Right atrium auricular region (tissue), 2 donors: ENCODE results near the gene RAE1. TPM values are rescaled to one million over a fixed set of nuclear protein-coding genes. Genes with fewer than 3 reads are reported as not detected.

ENCODE experiments used
- DNase-seq: peaks from one replicate; pipeline ENCODE4 v3.0.0-alpha.2; 2019; ENCODE audit warnings: low spot score
- H3K27ac ChIP-seq, 2 donors: fragments of 200-600 bp; sonication (generic); 1 replicate in 1 of 2; 2 replicates in 1 of 2; pipeline ENCODE4 v1.5.1; 2016 to 2019
- H3K27me3 ChIP-seq, 2 donors: fragments of 200-600 bp; sonication (generic); one replicate each; pipeline versions ENCODE4 v1.5.1 to v1.6.0; 2017 to 2019
- H3K36me3 ChIP-seq: fragments of 200-600 bp; sonication (generic); one replicate; pipeline ENCODE4 v1.5.1; 2016
- H3K4me1 ChIP-seq, 2 donors: fragments of 200-600 bp; sonication (generic); one replicate each; pipeline versions ENCODE4 v1.5.1 to v1.6.0; 2017 to 2019
- H3K4me3 ChIP-seq, 2 donors: fragments of 200-600 bp; sonication (generic); 1 replicate in 1 of 2; 2 replicates in 1 of 2; pipeline ENCODE4 v1.5.1; 2017 to 2019; ENCODE audit warnings: mild to moderate bottlenecking in 1 of 2, moderate library complexity in 1 of 2
- H3K9me3 ChIP-seq, 2 donors: fragments of 200-600 bp; sonication (generic); one replicate each; pipeline ENCODE4 v1.5.1; 2019
- total RNA-seq, 2 donors: library from RNA; depleted of rRNA; stranded (reverse); fragments of >200 nt; gene quantifications; one replicate each; pipeline ENCODE4 v1.1.0, GENCODE V29; 2016
- TF ChIP-seq, protein P1 (sequence below), 2 donors: fragments of 200-600 bp; sonication (generic); IDR thresholded peaks; one replicate each; pipeline ENCODE4 v1.5.1; 2019; ENCODE audit warnings: antibody characterized with exemption in 2 of 2

Gene RAE1
- total RNA-seq, 2 donors from 2014 or later, result 11.6 to 11.8 TPM

DNA sequence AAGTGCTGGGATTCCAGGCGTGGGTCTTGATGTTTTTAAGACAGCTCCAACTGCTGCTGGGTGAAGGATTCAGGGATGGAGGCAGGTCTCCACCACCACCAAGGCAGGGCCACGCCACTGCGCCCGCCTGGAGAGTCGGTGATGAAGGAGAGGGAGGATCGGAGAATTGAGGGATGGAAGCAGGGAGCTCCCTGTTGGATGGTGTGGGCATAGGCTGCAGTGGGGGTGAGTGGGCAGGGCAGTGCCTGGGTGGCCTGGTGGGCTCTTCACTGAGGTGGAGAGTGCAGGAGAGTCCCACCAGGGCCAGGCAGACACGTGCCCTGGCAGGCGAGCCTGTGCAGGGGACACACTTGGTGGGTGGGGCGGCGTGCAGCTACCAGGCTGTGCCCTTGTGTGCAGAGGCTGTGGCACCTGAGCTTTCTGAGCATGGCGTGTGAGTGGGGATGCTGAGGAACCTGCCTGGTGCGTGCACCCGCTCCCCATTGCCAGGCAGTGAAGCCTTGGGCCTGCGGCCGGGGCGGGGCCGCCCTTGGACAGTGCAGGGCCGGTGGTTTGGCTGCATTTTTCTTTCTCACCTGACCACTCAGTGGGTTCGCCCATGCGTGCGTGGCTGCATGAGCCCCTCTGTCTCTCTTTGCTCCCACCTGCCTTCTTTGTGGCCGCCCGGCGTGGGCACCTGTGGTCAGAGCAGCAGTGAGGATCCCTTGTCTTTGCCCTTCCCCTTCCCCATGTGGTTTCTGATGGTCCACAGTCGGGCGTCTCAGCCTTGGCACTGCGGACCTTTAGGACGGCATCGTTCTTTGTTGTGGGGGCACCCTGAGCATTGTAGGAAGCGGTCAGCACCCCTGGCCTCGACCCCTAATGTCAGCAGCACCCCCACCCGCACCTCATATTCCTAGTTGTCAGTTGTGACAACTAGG is 51.4 kb downstream of the RAE1 start:
- peaks cover 74% of the 10 kb centered on the region for H3K36me3 ChIP-seq
- H3K27me3 ChIP-seq, result no peaks in the 10 kb centered on the region
- H3K4me1 ChIP-seq, result peaks cover 0 to 89% of the 10 kb centered on the region in 2 donors
- no peak for DNase-seq
- TF ChIP-seq, protein P1, sequence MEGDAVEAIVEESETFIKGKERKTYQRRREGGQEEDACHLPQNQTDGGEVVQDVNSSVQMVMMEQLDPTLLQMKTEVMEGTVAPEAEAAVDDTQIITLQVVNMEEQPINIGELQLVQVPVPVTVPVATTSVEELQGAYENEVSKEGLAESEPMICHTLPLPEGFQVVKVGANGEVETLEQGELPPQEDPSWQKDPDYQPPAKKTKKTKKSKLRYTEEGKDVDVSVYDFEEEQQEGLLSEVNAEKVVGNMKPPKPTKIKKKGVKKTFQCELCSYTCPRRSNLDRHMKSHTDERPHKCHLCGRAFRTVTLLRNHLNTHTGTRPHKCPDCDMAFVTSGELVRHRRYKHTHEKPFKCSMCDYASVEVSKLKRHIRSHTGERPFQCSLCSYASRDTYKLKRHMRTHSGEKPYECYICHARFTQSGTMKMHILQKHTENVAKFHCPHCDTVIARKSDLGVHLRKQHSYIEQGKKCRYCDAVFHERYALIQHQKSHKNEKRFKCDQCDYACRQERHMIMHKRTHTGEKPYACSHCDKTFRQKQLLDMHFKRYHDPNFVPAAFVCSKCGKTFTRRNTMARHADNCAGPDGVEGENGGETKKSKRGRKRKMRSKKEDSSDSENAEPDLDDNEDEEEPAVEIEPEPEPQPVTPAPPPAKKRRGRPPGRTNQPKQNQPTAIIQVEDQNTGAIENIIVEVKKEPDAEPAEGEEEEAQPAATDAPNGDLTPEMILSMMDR (IDR thresholded peaks at IDR 0.05), result no peak
- no peak overlapping the region for H3K4me3 ChIP-seq
- H3K27ac ChIP-seq, result peak overlapping the region in 1 of 2 donors; percentile 76
- no peaks in the 10 kb centered on the region for H3K9me3 ChIP-seq

DNA sequence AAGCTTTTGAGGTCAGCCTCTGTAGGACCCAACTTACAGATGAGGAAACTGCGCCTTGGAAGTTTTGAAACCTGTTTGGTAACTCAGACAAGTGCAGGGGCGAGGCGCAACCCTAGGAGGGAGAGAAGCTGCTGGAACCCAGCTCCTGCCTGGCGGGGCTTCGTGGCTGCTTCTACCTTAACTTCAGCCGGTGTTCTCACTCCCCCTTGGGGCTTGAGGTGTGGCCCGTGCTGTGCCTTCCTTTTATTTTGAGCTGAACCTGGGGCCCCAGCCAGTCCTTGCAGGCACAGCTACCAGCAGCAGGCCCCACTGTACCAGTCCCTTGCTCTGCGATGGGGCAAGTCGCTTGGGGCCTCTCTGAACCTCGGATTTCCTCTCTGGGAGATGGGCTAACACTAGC is 52.2 kb downstream of the RAE1 start:
- no peak overlapping the region for H3K4me3 ChIP-seq
- DNase-seq, result no peak
- peak overlapping the region in 1 of 2 donors; percentile 76 for H3K27ac ChIP-seq
- H3K4me1 ChIP-seq, result peaks cover 0 to 89% of the 10 kb centered on the region in 2 donors
- TF ChIP-seq, protein P1 (IDR thresholded peaks at IDR 0.05), result no peak
- H3K27me3 ChIP-seq, result no peaks in the 10 kb centered on the region
- peaks cover 78% of the 10 kb centered on the region for H3K36me3 ChIP-seq
- H3K9me3 ChIP-seq, result no peaks in the 10 kb centered on the region

DNA sequence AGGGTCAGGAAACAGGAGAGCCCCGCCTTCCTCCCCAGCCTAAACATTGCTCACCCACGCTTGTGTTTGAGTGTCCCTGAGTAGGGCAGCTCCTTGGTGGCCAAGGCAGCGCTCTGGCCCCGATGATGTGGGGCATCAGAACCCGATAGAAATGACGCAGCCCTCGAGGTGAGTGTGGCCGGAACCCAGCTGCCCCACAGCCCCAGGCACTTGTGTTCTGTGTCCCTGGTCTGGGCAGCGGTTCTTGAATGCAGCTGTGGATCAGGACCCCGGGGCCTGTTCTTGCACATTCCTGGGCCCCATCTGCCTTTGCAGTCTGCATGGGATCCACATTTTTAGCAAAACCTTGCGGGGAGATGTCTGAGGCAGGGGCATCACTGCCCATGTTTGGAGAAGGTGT is 53.0 kb downstream of the RAE1 start:
- DNase-seq, result no peak
- TF ChIP-seq, protein P1 (IDR thresholded peaks at IDR 0.05), result no peak
- peak overlapping the region in 1 of 2 donors; percentile 76 for H3K27ac ChIP-seq
- H3K9me3 ChIP-seq, result no peaks in the 10 kb centered on the region
- no peaks in the 10 kb centered on the region for H3K27me3 ChIP-seq
- peaks cover 0 to 89% of the 10 kb centered on the region in 2 donors for H3K4me1 ChIP-seq
- peaks cover 85% of the 10 kb centered on the region for H3K36me3 ChIP-seq
- no peak overlapping the region for H3K4me3 ChIP-seq

DNA sequence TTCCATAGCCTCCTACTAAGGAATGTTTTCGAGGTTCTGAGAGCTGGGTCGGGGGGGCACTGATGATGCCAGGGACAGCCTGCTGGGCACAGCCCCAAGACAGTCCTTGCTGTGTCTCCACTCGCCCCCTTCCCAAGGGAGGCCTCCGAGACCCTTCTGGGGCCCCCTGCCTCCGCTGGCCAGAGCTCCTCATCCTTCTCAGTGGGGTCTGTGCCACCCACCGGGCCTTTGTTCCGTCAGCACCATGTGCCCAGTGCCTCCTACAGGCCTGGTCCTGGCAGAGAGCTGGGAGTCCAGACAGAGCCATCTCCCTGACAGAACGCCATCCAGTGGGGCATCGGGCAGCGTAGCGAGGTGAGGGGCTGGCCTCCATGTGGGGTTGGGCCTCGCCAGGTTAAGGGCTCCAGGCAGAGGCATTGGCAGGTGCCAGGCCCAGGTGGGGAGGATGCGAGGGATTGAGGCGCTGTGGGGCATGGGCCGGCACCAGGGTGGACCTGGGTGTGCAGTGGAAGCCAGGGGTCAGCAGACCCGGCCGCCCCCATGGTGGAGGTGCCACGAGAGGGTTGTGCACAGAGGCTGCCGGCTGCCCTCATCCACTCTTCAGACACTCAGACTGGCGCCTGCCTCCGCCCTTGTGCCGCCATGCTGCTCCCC is 53.5 kb downstream of the RAE1 start:
- Histone ChIP-seq H3K4me3 (no peak overlapping the region), H3K9me3 (no peaks in the 10 kb centered on the region), H3K4me1 (peaks cover 0 to 89% of the 10 kb centered on the region in 2 donors), H3K27ac (peak overlapping the region in 1 of 2 donors; percentile 76), H3K27me3 (no peaks in the 10 kb centered on the region), H3K36me3 (peaks cover 90% of the 10 kb centered on the region)
- DNase-seq, result no peak
- TF ChIP-seq, protein P1 (IDR thresholded peaks at IDR 0.05), result no peak

DNA sequence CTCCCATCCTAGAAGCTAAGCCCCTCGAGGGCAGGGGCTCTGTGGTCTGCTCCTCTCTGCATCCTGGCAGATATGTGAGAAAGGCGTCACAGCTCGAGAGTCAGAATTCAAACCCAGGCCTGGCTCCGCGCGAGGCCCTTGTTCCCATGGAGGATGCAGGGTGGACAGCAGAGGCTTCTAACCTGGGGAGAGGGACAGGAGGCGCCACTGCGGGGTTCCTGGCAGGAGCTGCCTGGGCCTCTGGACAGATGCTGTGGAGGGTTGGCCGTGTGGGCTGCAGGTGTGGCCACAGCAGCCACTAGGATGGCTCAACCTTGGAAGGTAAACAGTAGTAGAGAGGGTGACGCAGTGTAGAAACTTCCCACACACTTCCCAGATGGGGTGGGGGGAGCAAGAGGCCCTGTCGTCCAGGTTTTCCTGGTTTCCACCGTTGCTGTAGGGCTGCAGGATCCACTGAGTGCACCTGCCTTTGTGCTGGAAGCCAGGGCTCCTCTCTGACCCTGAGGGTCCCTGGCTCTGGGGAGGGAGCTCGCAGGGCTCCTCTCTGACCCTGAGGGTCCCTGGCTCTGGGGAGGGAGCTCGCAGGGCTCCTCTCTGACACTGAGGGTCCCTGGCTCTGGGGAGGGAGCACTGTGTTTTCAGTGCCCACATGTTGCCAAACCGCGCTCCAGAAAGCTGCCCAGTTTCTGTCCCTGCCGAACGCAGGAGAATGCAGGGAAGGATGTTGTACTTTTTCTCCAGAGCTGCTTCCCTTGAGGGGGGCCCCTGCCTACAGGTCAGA is 54.4 kb downstream of the RAE1 start:
- Histone ChIP-seq H3K9me3 (no peaks in the 10 kb centered on the region), H3K4me3 (no peak overlapping the region), H3K36me3 (peaks cover 84% of the 10 kb centered on the region), H3K4me1 (peaks cover 0 to 89% of the 10 kb centered on the region in 2 donors), H3K27ac (peak overlapping the region; percentile 75 to 76), H3K27me3 (no peaks in the 10 kb centered on the region)
- no peak for DNase-seq
- TF ChIP-seq, protein P1 (IDR thresholded peaks at IDR 0.05), result no peak
